Sigmoid colon (tissue), 7 donors: ENCODE data around the gene GPM6B. TPM values are rescaled to one million over a fixed set of nuclear protein-coding genes. Genes with fewer than 3 reads are reported as not detected.
A peak's percentile ranks its signal among the peaks of the same experiment; 100 is the strongest.

ENCODE experiments used
- DNase-seq: peaks from one replicate; pipeline ENCODE4 v3.0.0-alpha.2; 2019
- H3K27ac ChIP-seq, 4 donors: fragments of 200-600 bp; sonication (generic); one replicate each; pipeline ENCODE4 v1.5.1; 2016 to 2019; ENCODE audit warnings: mild to moderate bottlenecking in 1 of 4
- H3K27me3 ChIP-seq, 3 donors: fragments of 200-600 bp; sonication (generic); one replicate each; pipeline ENCODE4 v1.5.1; 2019; ENCODE audit warnings: mild to moderate bottlenecking in 1 of 3
- H3K36me3 ChIP-seq, 4 donors: fragments of 200-600 bp; sonication (generic); one replicate each; pipeline ENCODE4 v1.5.1; 2016 to 2019
- H3K4me1 ChIP-seq, 4 donors: fragments of 200-600 bp; sonication (generic); one replicate each; pipeline ENCODE4 v1.5.1; 2017 to 2019
- H3K4me3 ChIP-seq, 4 donors: fragments of 200-600 bp; sonication (generic); one replicate each; pipeline ENCODE4 v1.5.1; 2017 to 2019; ENCODE audit warnings: mild to moderate bottlenecking in 2 of 4, moderate library complexity in 1 of 4
- H3K9me3 ChIP-seq, 4 donors: fragments of 200-600 bp in 3 of 4; sonication (generic) in 3 of 4; one replicate each; pipeline versions ENCODE4 v1.5.1 to v1.6.1; 2013 to 2019
- EP300 ChIP-seq, 4 donors: sonication (generic); formaldehyde crosslinking; IDR thresholded peaks; one replicate each; pipeline ENCODE4 v1.6.1; 2017; ENCODE audit warnings: antibody characterized with exemption in 4 of 4
- POLR2A ChIP-seq, 2 donors: fragments of 450-650 bp; IDR thresholded peaks; one replicate each; pipeline ENCODE4 v1.6.1; 2016; ENCODE audit warnings: antibody characterized with exemption in 2 of 2, mild to moderate bottlenecking in 2 of 2, moderate library complexity in 2 of 2
- POLR2AphosphoS5 ChIP-seq, 4 donors: sonication (generic); formaldehyde crosslinking; IDR thresholded peaks; one replicate each; pipeline ENCODE4 v1.6.1; 2017; ENCODE audit warnings: antibody characterized with exemption in 4 of 4
- WGBS, 2 donors: extraction: QIAGEN DNeasy Blood & Tissue Kit; methylation state at CpG; one replicate each; pipeline ENCODE4 v1.1.7; 2013; 5-methylcytosine and 5-hydroxymethylcytosine counted together
- intact Hi-C: fragments of 100-400 bp; cut with DNase I; formaldehyde crosslinking; loops from one replicate; pipeline ENCODE4 v1.15.1; 2023
- polyA plus RNA-seq, 3 donors: library from polyadenylated mRNA; stranded (reverse); fragments of 200-250 nt; gene quantifications; one replicate each; pipeline ENCODE4 v1.2.3, GENCODE V29; 2013
- total RNA-seq, 4 donors: library from RNA; depleted of rRNA; stranded (reverse); fragments of >200 nt; gene quantifications; one replicate each; pipeline ENCODE4 v1.1.0, GENCODE V29; 2016
- TF ChIP-seq, protein P1 (sequence below), 4 experiments: fragments of 450-650 bp in 3 of 4; fragments of 200-600 bp in 1 of 4; IDR thresholded peaks; one replicate each; pipeline ENCODE4 v1.5.1; 2016 to 2019; ENCODE audit warnings: antibody characterized with exemption in 4 of 4, mild to moderate bottlenecking in 3 of 4, moderate library complexity in 2 of 4
- donor health status: healthy with polysubstance abuse.
- donor health status: Bipolar disorder and iron deficiency.
- donor health status: healthy.

Gene GPM6B
- total and polyA plus RNA-seq, 7 donors: 0.46 to 40.3 (median 24.0) TPM

DNA sequence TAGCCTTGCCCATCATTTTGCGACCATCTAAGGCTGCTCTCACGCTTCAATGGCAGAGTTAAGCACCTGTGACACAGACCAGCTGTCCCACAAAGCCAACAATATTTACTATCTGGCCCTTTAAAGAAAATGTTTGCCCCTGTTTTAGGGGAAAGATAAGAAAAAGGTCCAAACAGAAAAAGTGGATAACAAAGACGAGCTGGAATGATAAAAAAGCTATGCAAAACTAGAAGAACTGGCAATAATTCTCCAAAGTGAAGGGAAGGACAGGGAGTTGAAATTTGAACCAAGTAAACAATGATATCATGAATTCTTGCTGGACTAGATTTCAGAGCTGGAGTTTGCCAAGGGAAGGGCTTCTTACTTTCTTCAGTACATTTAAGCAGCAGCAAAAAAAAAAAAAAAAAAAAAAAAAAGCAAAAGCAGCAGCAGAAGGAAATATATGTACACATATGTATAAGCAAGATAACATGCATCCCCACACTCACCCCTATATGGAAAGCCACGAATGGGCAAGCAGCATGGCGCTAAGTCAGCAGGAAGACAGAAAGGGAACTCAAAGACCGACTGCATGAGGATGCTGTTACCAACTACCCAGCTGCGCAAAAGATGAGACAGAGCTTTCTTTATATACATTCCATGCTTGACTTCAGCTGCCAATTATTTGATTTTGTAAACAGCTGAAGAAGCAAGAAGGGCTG, 94.9 kb downstream of the GPM6B start:
- no peak overlapping the region for H3K4me3 ChIP-seq
- H3K36me3 ChIP-seq: no peaks in the 10 kb centered on the region
- H3K4me1 ChIP-seq: peaks cover 0 to 24% (median 14%) of the 10 kb centered on the region in 4 donors
- H3K27ac ChIP-seq: peak overlapping the region; percentile 47 to 82 (median 64)
- DNase-seq: no peak
- intact Hi-C loops: no loop called here
- TF ChIP-seq EP300 (IDR thresholded peaks at IDR 0.05) (no peak), POLR2AphosphoS5 (IDR thresholded peaks at IDR 0.05) (peak in 1 of 4 donors; percentile 4)
- H3K27me3 ChIP-seq: no peaks in the 10 kb centered on the region
- no peaks in the 10 kb centered on the region for H3K9me3 ChIP-seq
- 42 to 62% methylated on average over 7 of the region's 7 CpGs for WGBS, 2 donors

DNA sequence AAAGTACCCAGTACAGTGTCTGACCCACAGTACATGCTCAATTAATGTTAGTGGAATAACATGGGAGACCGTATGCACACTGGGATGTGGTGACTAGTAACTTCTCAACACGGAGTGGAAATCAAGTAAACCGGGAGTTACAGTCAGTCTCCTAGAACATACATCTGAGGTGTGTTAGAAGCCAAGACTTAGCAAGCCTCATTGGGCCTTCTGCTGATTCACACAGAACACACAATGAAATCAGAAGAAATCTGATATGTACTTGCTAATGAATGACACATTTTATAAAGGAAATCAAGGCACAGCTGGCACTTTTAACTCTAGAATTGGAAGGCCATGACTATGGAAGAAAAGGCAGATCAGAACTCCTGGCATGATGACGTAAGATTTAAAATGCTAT, 95.5 kb downstream of the GPM6B start:
- Histone ChIP-seq H3K36me3 (peaks cover 0 to 1% (median 0%) of the 10 kb centered on the region in 4 donors), H3K4me1 (peaks cover 0 to 24% (median 14%) of the 10 kb centered on the region in 4 donors), H3K27me3 (no peaks in the 10 kb centered on the region), H3K9me3 (no peaks in the 10 kb centered on the region), H3K27ac (peak overlapping the region; percentile 47 to 82 (median 64)), H3K4me3 (no peak overlapping the region)
- 88% methylated on average over 4 of the region's 4 CpGs for WGBS, 2 donors
- TF ChIP-seq POLR2A (IDR thresholded peaks at IDR 0.05): no peak
- TF ChIP-seq, protein P1, sequence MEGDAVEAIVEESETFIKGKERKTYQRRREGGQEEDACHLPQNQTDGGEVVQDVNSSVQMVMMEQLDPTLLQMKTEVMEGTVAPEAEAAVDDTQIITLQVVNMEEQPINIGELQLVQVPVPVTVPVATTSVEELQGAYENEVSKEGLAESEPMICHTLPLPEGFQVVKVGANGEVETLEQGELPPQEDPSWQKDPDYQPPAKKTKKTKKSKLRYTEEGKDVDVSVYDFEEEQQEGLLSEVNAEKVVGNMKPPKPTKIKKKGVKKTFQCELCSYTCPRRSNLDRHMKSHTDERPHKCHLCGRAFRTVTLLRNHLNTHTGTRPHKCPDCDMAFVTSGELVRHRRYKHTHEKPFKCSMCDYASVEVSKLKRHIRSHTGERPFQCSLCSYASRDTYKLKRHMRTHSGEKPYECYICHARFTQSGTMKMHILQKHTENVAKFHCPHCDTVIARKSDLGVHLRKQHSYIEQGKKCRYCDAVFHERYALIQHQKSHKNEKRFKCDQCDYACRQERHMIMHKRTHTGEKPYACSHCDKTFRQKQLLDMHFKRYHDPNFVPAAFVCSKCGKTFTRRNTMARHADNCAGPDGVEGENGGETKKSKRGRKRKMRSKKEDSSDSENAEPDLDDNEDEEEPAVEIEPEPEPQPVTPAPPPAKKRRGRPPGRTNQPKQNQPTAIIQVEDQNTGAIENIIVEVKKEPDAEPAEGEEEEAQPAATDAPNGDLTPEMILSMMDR (IDR thresholded peaks at IDR 0.05): no peak
- TF ChIP-seq POLR2AphosphoS5 (IDR thresholded peaks at IDR 0.05): no peak
- no peak for TF ChIP-seq EP300 (IDR thresholded peaks at IDR 0.05)
- no peak for DNase-seq
- intact Hi-C loops: no loop called here

Other genes with a start within 250 kb of the GPM6B start
- gene EGFL6, start 247.5 kb downstream of the GPM6B start, total RNA-seq: not detected
- gene EGFL6, start 247.5 kb downstream of the GPM6B start, polyA plus RNA-seq: under 1 TPM in 2 of 3 donors, not detected in 1; 0.32 to 0.60 TPM
- 1 to 10 TPM; 2.6 to 8.7 (median 6.2) TPM for gene TCEANC, start 164.0 kb downstream of the GPM6B start, total RNA-seq
- gene TCEANC, start 164.0 kb downstream of the GPM6B start, polyA plus RNA-seq: 1 to 10 TPM; 1.2 to 2.0 (median 1.2) TPM
- 10 to 100 TPM; 11.8 to 28.6 (median 24.4) TPM for gene RAB9A, start 128.0 kb downstream of the GPM6B start, total RNA-seq
- gene RAB9A, start 128.0 kb downstream of the GPM6B start, polyA plus RNA-seq: 10 to 100 TPM; 31.6 to 73.5 (median 46.2) TPM
- gene TRAPPC2, start 82.5 kb downstream of the GPM6B start, total RNA-seq: 10 to 100 TPM; 20.1 to 22.8 (median 22.4) TPM
- gene TRAPPC2, start 82.5 kb downstream of the GPM6B start, polyA plus RNA-seq: 1 to 10 TPM; 5.5 to 9.0 (median 6.0) TPM
- 10 to 100 TPM; 12.8 to 46.0 (median 15.1) TPM for gene OFD1, start 82.3 kb downstream of the GPM6B start, total RNA-seq
- gene OFD1, start 82.3 kb downstream of the GPM6B start, polyA plus RNA-seq: 10 to 100 TPM in 2 of 3 donors, 1 to 10 TPM in 1; 7.4 to 21.2 (median 19.8) TPM
- 10 to 100 TPM; 19.3 to 28.5 (median 23.3) TPM for gene GEMIN8, start 212.8 kb upstream of the GPM6B start, total RNA-seq
- gene GEMIN8, start 212.8 kb upstream of the GPM6B start, polyA plus RNA-seq: 10 to 100 TPM in 1 of 3 donors, 1 to 10 TPM in 2; 9.5 to 13.5 (median 9.6) TPM